GM19193 (cell line): ENCODE measurements around the gene LGALS7B.

Source experiments
- POLR2A ChIP-seq: IDR thresholded peaks from 4 replicates; pipeline ENCODE4 v1.6.1; 2011; ENCODE audit not compliant: insufficient read depth, insufficient read length; ENCODE audit errors: extremely low read depth

LGALS7B gene

DNA sequence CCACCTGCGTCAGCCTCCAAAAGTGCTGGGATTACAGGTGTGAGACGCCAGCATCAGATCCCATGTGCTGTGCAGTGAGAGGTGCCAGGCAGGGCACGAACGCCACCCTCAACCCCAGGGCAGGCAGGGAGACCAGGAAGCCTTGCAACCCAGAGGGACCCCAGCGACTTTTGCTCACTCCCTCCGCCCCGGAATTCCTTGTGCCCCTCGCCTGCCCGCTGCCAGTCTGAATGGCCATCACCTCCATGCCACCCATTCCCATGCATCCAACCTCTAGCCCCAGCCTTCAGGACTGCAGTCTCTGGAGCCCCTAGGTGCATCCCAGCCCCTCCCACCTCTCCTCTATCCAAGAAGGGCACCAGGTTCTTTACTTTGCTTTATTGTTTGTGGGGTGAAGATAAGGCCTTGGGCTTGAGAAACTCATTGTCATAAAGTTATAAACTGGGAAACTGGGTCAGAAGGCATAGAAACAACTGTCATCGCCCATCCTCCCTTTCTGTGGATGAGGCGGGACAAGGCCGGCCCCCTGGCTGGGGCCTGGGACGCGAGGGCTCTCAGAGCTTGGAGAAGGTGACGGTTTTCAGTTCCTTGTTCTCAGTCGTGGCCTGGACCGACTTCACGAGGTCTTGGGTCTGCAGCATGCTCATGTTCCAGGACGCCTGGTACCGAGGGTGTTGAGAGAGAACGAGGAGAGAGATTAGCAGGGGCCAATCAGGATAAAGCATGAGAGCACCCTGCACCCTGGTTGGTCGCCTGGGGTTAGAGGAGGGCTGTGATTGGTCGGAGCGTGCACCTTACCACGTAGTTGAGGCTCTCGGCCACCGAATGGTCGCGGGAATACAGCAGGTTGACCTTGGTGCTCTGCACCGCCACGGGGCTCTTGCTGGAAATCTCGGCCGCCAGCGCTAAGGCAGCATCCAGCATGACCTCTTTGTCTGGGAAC, 26.3 kb downstream of the LGALS7B start:
- no peak for TF ChIP-seq POLR2A

DNA sequence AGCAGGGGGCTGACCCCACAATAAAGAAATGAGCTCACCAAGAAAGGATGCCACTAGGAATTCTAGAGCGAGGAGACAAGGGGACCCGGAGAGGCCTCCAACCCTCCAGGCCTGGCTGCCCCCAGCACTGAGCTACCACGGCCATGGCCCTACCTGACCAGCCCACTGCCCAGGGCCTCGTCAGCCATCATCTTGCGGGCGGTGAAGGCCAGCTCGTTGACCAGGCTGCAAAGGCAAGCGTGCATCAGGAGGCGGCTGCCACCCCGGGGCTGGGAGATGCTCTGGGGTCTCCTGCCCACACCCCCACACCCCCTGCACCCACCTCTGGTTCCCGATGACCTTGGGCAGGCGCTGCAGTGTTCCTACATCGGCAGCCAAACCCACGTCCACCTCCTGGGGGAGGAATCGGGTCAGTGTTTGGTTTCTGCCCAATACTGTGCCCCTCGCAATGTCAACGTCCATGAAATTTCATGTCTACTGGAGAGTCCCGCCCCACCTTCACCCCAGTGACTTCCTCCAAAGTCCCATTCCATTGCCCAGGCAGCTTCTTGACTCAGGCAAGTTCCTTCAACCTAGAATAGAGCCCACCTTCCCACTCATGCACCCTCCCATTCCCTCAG, 27.2 kb downstream of the LGALS7B start:
- TF ChIP-seq POLR2A: no peak

DNA sequence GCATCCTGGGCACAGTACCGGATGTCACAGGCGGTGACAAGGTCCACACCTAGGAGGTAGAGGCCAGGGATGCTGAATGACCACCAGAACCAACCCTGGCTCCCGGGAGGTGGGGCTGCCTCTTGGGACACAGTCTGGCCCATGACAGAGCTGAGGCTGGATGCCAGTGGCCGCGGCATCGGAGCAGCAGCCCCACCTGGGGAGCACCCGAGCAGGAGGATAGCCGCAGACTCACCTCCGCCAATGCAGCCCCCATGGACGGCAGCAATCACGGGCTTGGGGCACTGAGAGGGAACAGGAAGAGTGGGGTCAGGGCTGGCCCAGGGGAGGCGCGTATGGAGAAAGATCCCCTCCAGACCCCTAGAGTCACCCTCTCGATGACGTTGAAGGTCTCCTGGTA, 28.1 kb downstream of the LGALS7B start:
- TF ChIP-seq POLR2A: no peak

DNA sequence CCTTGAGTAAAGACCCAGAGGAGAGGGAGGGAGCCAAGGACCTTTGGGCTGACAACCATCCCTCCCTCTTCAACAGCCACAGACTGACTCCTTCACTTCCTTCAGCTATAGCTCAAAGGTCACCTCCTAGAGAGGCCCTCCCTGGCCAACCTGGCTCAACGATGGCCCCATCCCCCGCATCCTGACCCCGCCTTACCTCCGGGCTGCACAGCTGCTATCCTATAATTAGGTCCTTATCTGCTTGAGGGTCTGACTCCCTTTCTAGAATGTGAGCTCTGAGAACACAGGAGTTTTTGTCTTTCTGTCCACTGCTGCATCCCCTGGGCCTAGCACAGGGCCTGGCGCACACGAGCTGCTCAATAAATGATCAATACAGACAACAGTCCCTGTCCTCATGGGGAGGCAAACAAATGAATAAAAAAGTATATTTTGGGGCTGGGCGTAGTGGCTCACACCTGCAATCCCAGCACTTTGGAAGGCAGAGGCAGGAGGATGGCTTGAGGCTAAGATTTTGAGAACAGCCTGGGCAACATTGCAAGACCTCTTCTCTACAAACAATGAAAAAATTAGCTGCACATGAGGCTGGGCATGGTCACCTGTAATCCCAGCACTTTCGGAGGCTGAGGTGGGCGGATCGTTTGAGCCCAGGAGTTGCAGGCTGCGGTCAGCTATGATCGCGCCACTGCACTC, 30.4 kb downstream of the LGALS7B start:
- no peak for TF ChIP-seq POLR2A

DNA sequence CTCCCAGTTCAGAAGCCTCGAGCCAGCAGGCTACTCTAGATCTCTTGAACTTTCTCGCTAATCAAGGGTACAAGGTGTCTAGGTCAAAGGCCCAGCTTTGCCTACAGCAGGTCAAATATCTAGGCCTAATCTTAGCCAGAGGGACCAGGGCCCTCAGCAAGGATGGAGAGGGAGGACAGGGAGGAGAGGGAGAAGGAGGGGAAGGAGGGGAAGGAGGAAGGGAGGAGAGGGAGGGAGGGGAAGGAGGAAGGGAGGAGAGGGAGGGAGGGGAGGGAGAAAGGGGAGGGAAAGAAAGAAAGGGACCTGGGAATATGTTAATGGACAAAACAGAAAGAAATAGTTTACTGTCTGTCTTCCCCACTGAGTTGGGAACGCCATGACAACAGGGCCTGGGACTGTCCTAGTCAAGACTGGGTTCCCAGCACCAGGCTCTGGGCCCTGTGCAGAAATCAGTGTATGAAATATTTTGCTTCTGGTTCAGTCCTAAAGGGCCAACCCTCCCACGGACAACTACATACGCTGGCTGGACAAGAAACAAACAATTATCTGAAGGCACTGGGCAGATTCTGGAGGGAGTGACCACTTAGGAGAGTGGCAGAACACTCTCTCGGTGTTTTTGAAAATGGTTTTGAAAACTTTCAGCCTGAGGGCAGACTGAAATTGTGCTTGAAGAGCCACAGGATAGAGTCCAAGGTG, 38.0 kb downstream of the LGALS7B start:
- TF ChIP-seq POLR2A: no peak

DNA sequence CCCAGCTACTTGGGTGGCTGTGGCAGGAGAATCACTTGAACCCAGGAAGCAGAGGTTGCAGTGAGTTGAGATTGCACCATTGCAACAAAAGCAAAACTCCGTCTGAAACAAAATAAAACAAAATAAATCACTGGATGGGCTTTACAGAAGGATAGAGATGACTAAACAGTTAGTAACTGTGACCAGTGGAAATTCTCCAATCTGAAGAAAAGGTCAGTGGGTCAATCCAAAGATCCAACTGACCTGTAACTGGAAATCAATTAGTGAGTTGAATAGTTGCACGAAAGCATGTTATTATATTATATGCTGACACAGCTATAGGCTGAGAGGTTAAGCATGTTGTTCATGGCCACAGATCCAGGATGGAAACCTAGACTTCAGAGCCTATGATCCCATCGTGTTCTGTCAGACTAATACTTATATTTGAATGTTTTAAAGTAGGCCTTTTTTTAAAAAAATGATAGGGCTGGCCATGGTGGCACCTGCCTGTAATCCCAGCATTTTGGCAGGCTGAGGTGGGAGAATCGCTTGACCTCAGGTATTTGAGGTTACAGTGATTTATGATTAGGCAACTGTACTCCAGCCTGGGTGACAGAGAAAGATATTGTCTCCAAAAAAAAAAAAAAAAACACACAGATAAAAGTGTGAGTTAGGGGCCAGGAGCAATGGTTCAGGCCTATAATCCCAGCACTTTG, 41.2 kb downstream of the LGALS7B start:
- no peak for TF ChIP-seq POLR2A

DNA sequence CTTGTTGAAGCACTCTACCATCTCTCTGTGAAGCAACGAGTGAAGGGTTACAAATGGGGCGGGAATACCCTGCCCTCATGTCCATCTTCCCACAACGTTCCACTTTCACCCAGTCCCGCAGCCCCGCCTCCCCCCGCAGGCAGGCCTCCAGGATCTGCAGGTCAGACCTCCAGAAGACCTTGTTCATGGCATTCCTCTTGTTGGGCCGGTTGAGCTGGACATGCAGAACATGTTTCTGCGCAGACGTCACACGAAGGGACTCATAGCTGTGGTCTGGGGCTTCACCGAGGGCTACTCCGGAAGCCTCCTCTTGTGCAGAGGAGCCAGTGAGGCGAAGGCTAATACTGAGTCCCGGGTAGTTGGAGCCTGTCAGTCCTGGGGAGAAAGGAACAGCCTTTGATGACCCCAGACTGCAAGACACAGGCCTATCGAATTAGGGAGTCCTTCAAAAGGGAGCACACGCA, 42.2 kb downstream of the LGALS7B start:
- TF ChIP-seq POLR2A: no peak

DNA sequence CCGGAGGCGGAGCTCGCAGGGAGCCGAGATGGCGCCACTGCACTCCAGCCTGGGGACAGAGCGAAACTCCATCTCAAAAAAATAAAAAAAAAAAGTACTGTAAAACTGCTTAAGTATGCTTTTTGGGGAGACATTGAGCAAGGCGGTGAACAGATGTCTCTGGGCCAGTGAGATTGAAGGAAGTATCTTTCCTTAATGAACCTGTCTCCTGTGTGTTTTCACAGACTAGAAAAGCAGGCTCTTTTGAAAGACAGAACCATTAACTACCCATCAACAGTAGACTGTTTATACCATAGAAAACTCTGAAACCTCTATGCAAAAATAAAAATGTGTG, 44.1 kb downstream of the LGALS7B start:
- TF ChIP-seq POLR2A: no peak

DNA sequence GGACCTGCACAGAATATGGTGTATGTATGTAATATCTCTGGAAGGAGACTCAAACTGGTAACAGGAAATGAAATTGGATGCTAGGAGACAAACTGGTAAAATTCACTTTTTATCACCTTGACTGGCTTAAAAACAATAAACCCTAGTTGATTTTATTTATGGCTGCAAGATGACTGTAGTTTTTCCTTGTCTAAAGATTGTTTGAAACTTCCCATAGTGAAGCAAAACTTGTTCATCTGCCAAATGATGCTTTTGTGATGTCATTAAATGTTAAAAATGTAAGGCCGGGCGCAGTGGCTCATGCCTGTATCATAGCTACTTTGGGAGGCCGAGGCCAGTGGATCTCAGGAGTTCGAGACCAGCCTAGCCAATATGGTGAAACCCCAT, 45.1 kb downstream of the LGALS7B start:
- TF ChIP-seq POLR2A: no peak

DNA sequence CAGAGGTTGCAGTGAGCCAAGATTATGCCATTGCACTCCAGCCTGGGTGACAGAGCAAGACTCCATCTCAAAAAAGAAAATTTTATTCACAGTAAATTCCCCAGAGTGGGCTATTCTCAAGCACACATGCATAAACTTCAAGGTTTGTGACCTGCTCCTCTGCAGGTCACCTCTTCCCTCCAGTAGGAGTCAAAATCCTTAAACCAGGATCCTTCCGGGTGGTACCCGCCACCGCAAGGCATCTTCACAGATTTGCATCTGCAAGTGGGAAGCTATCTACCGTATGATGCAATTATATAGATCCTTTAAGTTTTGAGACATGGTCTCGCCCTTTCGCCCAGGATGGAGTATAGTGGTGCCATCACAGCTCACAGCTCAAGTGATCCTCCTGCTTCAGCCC, 45.6 kb downstream of the LGALS7B start:
- TF ChIP-seq POLR2A: no peak

DNA sequence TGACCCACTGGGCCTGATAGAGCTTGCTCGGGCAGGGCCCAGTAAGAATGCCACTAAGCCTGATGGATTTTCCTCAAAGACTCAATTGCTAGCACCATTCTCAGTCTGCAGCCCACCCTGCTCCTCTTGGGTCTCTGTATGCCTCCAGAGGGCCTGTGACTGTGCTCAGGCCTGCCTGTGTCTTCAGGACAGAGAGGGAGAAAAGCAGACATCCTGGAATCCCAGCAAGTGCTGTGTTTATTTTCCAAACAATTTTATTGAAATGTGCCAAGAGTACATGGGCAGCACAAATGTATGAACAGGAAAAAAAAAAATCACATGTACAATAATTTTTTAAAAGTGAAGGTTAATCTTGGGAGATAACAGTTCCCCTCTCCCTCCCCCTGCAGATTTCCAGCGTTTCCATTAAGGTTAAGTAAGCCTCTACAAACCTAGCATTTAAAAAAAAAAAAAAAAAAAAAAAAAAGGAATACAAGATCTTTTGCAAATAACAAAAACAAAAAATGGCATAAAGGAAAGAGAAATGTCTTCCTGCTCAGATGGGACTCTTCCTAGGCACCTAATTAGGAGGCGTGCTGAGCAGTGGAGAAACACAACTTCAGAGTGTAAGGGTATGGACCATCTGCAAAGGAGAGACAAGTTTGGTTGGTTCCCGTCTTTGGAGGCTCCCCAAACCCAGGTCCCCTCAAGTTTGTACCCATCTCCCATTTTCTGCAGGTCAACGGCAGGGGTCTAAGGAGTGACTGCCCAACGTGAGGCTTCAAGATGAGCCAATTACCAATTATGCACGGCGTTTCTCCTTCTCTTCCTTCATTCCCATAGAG, 47.4 kb downstream of the LGALS7B start:
- TF ChIP-seq POLR2A: no peak

DNA sequence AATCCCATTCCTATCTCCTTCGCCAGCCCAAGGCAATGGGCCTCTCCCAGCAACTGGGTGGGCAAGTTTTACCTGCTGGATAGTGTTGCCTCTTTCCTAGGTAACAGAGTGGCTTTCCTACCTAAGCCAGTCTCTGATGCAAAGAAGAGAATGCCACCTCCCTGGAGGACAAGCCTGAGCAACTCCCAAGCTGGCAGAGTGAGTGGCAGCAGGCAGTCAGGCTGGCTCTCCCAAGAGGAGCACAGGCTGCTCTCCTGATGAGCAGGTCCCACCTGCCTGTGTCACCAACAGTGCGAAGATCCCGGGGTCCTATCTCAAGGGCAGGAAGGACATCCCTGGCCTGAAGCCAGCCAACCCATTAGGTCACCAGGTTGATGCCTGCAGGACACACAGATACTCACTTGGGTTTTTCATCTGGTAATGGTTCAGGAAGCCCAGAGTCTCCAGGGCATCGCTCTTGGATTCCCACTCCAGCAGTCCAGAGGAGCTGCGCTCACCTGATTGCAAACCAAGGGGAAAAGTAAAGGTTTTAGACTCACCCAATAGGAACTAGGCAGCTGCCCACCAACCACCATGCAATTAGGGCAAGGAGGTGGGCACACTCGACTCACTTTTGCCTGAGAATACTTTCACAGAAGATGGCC, 48.1 kb downstream of the LGALS7B start:
- no peak for TF ChIP-seq POLR2A

DNA sequence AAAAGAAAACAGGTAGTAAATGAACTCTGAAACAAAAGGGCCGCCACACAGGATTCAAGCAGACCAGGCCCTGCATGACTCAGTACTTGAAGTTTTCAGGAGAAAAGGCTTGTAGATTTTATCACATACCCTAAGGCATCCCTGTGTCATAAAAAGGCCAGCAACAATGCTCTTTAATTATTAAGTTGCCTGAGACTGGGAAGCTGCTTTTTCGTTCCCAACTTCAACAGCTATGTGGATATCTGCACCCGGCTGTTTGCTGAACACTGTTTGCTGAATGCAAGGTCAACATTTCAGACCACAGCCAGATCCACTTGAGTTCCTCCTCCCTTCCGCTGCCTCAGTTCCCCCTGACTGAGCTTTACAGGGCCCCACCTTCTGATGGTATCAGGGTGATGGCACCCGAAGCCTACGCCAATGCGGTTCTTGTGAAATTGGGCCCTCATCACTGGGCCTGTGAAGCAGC, 48.7 kb downstream of the LGALS7B start:
- no peak for TF ChIP-seq POLR2A
